HepG2 (cell line): ENCODE data around the gene TREH. TPM values are rescaled to one million over a fixed set of nuclear protein-coding genes. Genes with fewer than 3 reads are reported as not detected.

Source experiments
- BRCA1 ChIP-seq: sonication (generic); formaldehyde crosslinking; IDR thresholded peaks from 2 replicates; pipeline ENCODE4 v1.4.0; 2020; ENCODE audit warnings: missing genetic modification reagents
- CENPBD1 ChIP-seq: sonication (generic); formaldehyde crosslinking; IDR thresholded peaks from 2 replicates; pipeline ENCODE4 v1.8.0; 2022; ENCODE audit warnings: missing genetic modification reagents, low read depth, mild to moderate bottlenecking, borderline replicate concordance
- E2F5 ChIP-seq: sonication (generic); formaldehyde crosslinking; conservative IDR thresholded peaks from 2 replicates; pipeline ENCODE4 v1.4.0; 2020; ENCODE audit warnings: missing genetic modification reagents
- ELF1 ChIP-seq: sonication (generic); formaldehyde crosslinking; IDR thresholded peaks from 2 replicates; pipeline ENCODE4 v1.4.0; 2020; ENCODE audit warnings: missing genetic modification reagents
- GMEB1 ChIP-seq: sonication (generic); formaldehyde crosslinking; IDR thresholded peaks from 2 replicates; pipeline ENCODE4 v1.5.1; 2020; ENCODE audit warnings: missing genetic modification reagents, mild to moderate bottlenecking, borderline replicate concordance
- HHEX ChIP-seq: IDR thresholded peaks from 2 replicates; pipeline ENCODE4 v1.6.1; 2016; ENCODE audit warnings: control low read depth
- HMGXB4 ChIP-seq, 2 experiments: sonication (generic) in 1 of 2; formaldehyde crosslinking in 1 of 2; IDR thresholded peaks; 2 replicates each; pipeline versions ENCODE4 v1.4.0 to v1.6.1; 2018 to 2020; ENCODE audit warnings: missing genetic modification reagents in 2 of 2, borderline replicate concordance in 1 of 2, low read depth in 1 of 2, mild to moderate bottlenecking in 1 of 2, missing biosample characterization in 1 of 2
- KDM1A ChIP-seq: IDR thresholded peaks from 2 replicates; pipeline ENCODE4 v1.6.1; 2016; ENCODE audit warnings: missing compliant biosample characterization
- KDM6A ChIP-seq: IDR thresholded peaks from 2 replicates; pipeline ENCODE4 v1.6.1; 2016; ENCODE audit warnings: low read depth
- MAFG ChIP-seq: sonication (generic); formaldehyde crosslinking; IDR thresholded peaks from 2 replicates; pipeline ENCODE4 v1.5.1; 2020; ENCODE audit warnings: mild to moderate bottlenecking, missing genetic modification reagents
- NFE2L2 ChIP-seq: fragments of 150-350 bp; IDR thresholded peaks from 2 replicates; pipeline ENCODE4 v1.6.1; 2014; ENCODE audit warnings: low read length
- NFKB2 ChIP-seq: sonication (generic); formaldehyde crosslinking; IDR thresholded peaks from 2 replicates; pipeline ENCODE4 v1.4.0; 2020; ENCODE audit warnings: missing genetic modification reagents, borderline replicate concordance
- NR2C2 ChIP-seq: sonication (generic); formaldehyde crosslinking; IDR thresholded peaks from 2 replicates; pipeline ENCODE4 v1.4.0; 2020; ENCODE audit warnings: missing genetic modification reagents, mild to moderate bottlenecking, moderate library complexity, borderline replicate concordance
- ONECUT2 ChIP-seq: sonication (generic); formaldehyde crosslinking; IDR thresholded peaks from 2 replicates; pipeline ENCODE4 v1.4.0; 2020; ENCODE audit warnings: missing genetic modification reagents
- PAWR ChIP-seq: sonication (generic); formaldehyde crosslinking; IDR thresholded peaks from 2 replicates; pipeline ENCODE4 v1.4.0; 2020; ENCODE audit warnings: missing genetic modification reagents, mild to moderate bottlenecking, borderline replicate concordance
- RAD21 ChIP-seq: fragments of 450-650 bp; formaldehyde crosslinking; IDR thresholded peaks from 2 replicates; pipeline ENCODE4 v1.5.0; 2020; ENCODE audit warnings: mild to moderate bottlenecking
- SIN3B ChIP-seq: fragments of 150-350 bp; IDR thresholded peaks from 2 replicates; pipeline ENCODE4 v1.6.1; 2014; ENCODE audit warnings: low read length
- TRAFD1 ChIP-seq: sonication (generic); formaldehyde crosslinking; IDR thresholded peaks from 2 replicates; pipeline ENCODE4 v1.5.1; 2020; ENCODE audit warnings: missing genetic modification reagents, mild to moderate bottlenecking, borderline replicate concordance
- ZFP41 ChIP-seq: sonication (generic); formaldehyde crosslinking; IDR thresholded peaks from 2 replicates; pipeline ENCODE4 v1.4.0; 2020; ENCODE audit warnings: mild to moderate bottlenecking, missing genetic modification reagents, borderline replicate concordance
- ZNF180 ChIP-seq: sonication (generic); formaldehyde crosslinking; IDR thresholded peaks from 2 replicates; pipeline ENCODE4 v1.4.0; 2020; ENCODE audit warnings: low read depth, missing genetic modification reagents, borderline replicate concordance
- ZNF253 ChIP-seq: sonication (generic); formaldehyde crosslinking; IDR thresholded peaks from 2 replicates; pipeline ENCODE4 v1.8.0; 2022; ENCODE audit warnings: mild to moderate bottlenecking, missing genetic modification reagents, borderline replicate concordance
- ZNF260 ChIP-seq: sonication (generic); formaldehyde crosslinking; IDR thresholded peaks from 2 replicates; pipeline ENCODE4 v1.4.0; 2020; ENCODE audit warnings: missing genetic modification reagents, low read depth, mild to moderate bottlenecking, borderline replicate concordance
- ZNF44 ChIP-seq: sonication (generic); formaldehyde crosslinking; IDR thresholded peaks from 2 replicates; pipeline ENCODE4 v1.5.1; 2020; ENCODE audit warnings: mild to moderate bottlenecking, missing genetic modification reagents
- ZNF549 ChIP-seq: sonication (generic); formaldehyde crosslinking; IDR thresholded peaks from 2 replicates; pipeline ENCODE4 v1.5.0; 2020; ENCODE audit warnings: missing genetic modification reagents
- ZNF775 ChIP-seq: sonication (generic); formaldehyde crosslinking; IDR thresholded peaks from 2 replicates; pipeline ENCODE4 v1.4.0; 2020; ENCODE audit warnings: missing genetic modification reagents, mild to moderate bottlenecking, moderate library complexity, borderline replicate concordance
- ZNF839 ChIP-seq: sonication (generic); formaldehyde crosslinking; IDR thresholded peaks from 2 replicates; pipeline ENCODE4 v1.4.0; 2020; ENCODE audit warnings: missing genetic modification reagents, mild to moderate bottlenecking, borderline replicate concordance
- polyA plus RNA-seq, 8 experiments: library from polyadenylated mRNA; depleted of rRNA in 3 of 8; stranded (reverse) in 7 of 8; unstranded in 1 of 8; fragments of >200 nt; fragmentation: Illumina TruSeq in 4 of 8; extraction: Trizol in 4 of 8; gene quantifications; 2 replicates each; pipeline versions ENCODE4 v1.2.1 to v1.2.3, GENCODE V29; 2011 to 2016; ENCODE audit warnings: low read depth in 4 of 8, missing spikeins in 1 of 8, mixed read lengths in 1 of 8; ENCODE audit not compliant: insufficient read depth in 1 of 8
- total RNA-seq, 5 experiments: library from RNA; depleted of rRNA; stranded (reverse); fragments of >200 nt; fragmentation: Illumina TruSeq; extraction: Trizol; gene quantifications; 2 replicates each; pipeline ENCODE4 v1.2.3, GENCODE V29; 2016; ENCODE audit warnings: low read depth in 1 of 5

Gene TREH
- total and polyA plus RNA-seq, 2 of the 13 experiments (the other 11 are each of a cell fraction or from before 2014, with no cell fraction given) = 0.53 to 0.86 TPM

- TF ChIP-seq TRAFD1 (CRISPR knock-in tag) (no peak), NFE2L2 (no peak), MAFG (CRISPR knock-in tag) (no peak), HMGXB4 (CRISPR knock-in tag; IDR thresholded peaks at IDR 0.05; ENCODE audit: borderline replicate concordance in 1 of 2, low read depth in 1 of 2) (no peak), ELF1 (CRISPR knock-in tag) (no peak), PAWR (no peak), HHEX (CRISPR knock-in tag) (no peak), KDM1A (no peak), ZNF775 (CRISPR knock-in tag) (no peak), ZNF549 (CRISPR knock-in tag) (no peak), RAD21 (no peak), ZNF260 (CRISPR knock-in tag) (no peak), KDM6A (CRISPR knock-in tag) (no peak), BRCA1 (CRISPR knock-in tag) (no peak), CENPBD1 (CRISPR knock-in tag) (no peak), NR2C2 (CRISPR knock-in tag) (no peak), SIN3B (no peak), ZFP41 (CRISPR knock-in tag) (no peak), E2F5 (CRISPR knock-in tag) (no peak), ZNF44 (no peak), ZNF180 (no peak), ZNF253 (no peak), GMEB1 (CRISPR knock-in tag) (no peak), ZNF839 (CRISPR knock-in tag) (no peak), NFKB2 (CRISPR knock-in tag) (no peak), ONECUT2 (CRISPR knock-in tag) (no peak)
Observed at GRCh38 chr11:118679483-118679882, at the start of gene TREH (continued).
